Endothelial cell of umbilical vein (primary cell): ENCODE data around the gene MAGI3. TPM values are rescaled to one million over a fixed set of nuclear protein-coding genes. Genes with fewer than 3 reads are reported as not detected.

ENCODE experiments used
- BruUV-seq: library from RNA; stranded (reverse); fragments of 400-500 nt; replicated peaks from 2 replicates; lab custom pipeline; 2021; lab: Mats Ljungman, UMichigan
- CTCF ChIA-PET: fragments of 300-600, 350-600 bp; sonication (Branson Sonifier 250); formaldehyde crosslinking; loops from one replicate; lab custom pipeline; 2021; ENCODE audit warnings: antibody characterized with exemption, inconsistent platforms; lab: Charles Lee
- POLR2A ChIA-PET: fragments of 300-600, 350-600 bp; sonication (Branson Sonifier 250); formaldehyde crosslinking; loops from one replicate; lab custom pipeline; 2021; ENCODE audit warnings: antibody characterized with exemption, inconsistent platforms; lab: Charles Lee
- DNase-seq: peaks from one replicate; pipeline ENCODE4 v3.0.0-alpha.2; 2011; ENCODE audit warnings: low read depth, low spot score
- FAIRE-seq: peaks from 2 replicates; lab custom pipeline; 2011; peaks lifted over from hg19 to GRCh38; lab: Jason Lieb, UNC
- H2AFZ ChIP-seq: 2 replicates; pipeline ENCODE4 v1.6.0; 2012; ENCODE audit warnings: low read depth, low read length, control low read depth, inconsistent platforms
- H3K27ac ChIP-seq: 2 replicates; pipeline ENCODE4 v1.5.1; 2011; ENCODE audit warnings: low read depth, mild to moderate bottlenecking, control low read depth, low read length, moderate library complexity; ENCODE audit not compliant: insufficient read depth
- H3K27me3 ChIP-seq, 2 experiments: 2 replicates each; pipeline versions ENCODE4 v1.6.0 to v1.6.1; 2011; ENCODE audit warnings: low read length in 2 of 2, mixed read lengths in 1 of 2; ENCODE audit not compliant: control insufficient read depth in 2 of 2, insufficient read depth in 2 of 2
- H3K36me3 ChIP-seq, 2 experiments: 2 replicates in 1 of 2; 3 replicates in 1 of 2; pipeline ENCODE4 v1.5.1; 2011; ENCODE audit warnings: low read length in 2 of 2, mild to moderate bottlenecking in 1 of 2, moderate library complexity in 1 of 2; ENCODE audit not compliant: control insufficient read depth in 2 of 2, insufficient read depth in 2 of 2; ENCODE audit errors: extremely low read depth in 1 of 2
- H3K4me1 ChIP-seq: 3 replicates; pipeline ENCODE4 v1.5.1; 2011; ENCODE audit warnings: mild to moderate bottlenecking, low read length; ENCODE audit not compliant: control insufficient read depth, insufficient read depth; ENCODE audit errors: extremely low read depth
- H3K4me2 ChIP-seq: 2 replicates; pipeline ENCODE4 v1.6.1; 2011; ENCODE audit warnings: low read length, control low read depth, mixed read lengths; ENCODE audit not compliant: insufficient read depth
- H3K4me3 ChIP-seq, 3 experiments: fragments of 200-600 bp in 1 of 3; sonication (generic), shearing (Covaris generic) in 1 of 3; replicated peaks in 1 of 3; 2 replicates each; pipeline ENCODE4 v1.5.1; 2011 to 2016; ENCODE audit warnings: control low read depth in 3 of 3, low read length in 3 of 3, mild to moderate bottlenecking in 2 of 3, inconsistent platforms in 1 of 3, low read depth in 1 of 3, moderate library complexity in 1 of 3; ENCODE audit not compliant: insufficient read depth in 1 of 3
- H3K79me2 ChIP-seq: 2 replicates; pipeline ENCODE4 v1.6.0; 2012; ENCODE audit warnings: low read length, inconsistent platforms; ENCODE audit not compliant: control insufficient read depth, insufficient read depth
- H3K9ac ChIP-seq: replicated peaks from 2 replicates; pipeline ENCODE3; 2011; ENCODE audit warnings: low read length, control low read depth; ENCODE audit not compliant: insufficient read depth; ENCODE audit errors: extremely low read depth
- H3K9me1 ChIP-seq: replicated peaks from 3 replicates; pipeline ENCODE4 v1.6.0; 2011; ENCODE audit warnings: mild to moderate bottlenecking, low read length; ENCODE audit not compliant: control insufficient read depth, insufficient read depth; ENCODE audit errors: extremely low read depth
- H3K9me3 ChIP-seq: replicated peaks from 2 replicates; pipeline ENCODE4 v1.5.1; 2012; ENCODE audit warnings: low read length, inconsistent platforms; ENCODE audit not compliant: control insufficient read depth, insufficient read depth
- H4K20me1 ChIP-seq: replicated peaks from 2 replicates; pipeline ENCODE3; 2011; ENCODE audit warnings: mild to moderate bottlenecking, low read length; ENCODE audit not compliant: control insufficient read depth, insufficient read depth; ENCODE audit errors: extremely low read depth
- CTCF ChIP-seq, 2 donors: IDR thresholded peaks; 1 replicate in 1 of 2; 2 replicates in 1 of 2; pipeline ENCODE4 v1.5.1; 2011; ENCODE audit warnings: low read length in 2 of 2, mild to moderate bottlenecking in 2 of 2, moderate library complexity in 2 of 2, control low read depth in 1 of 2, inconsistent platforms in 1 of 2, low read depth in 1 of 2; ENCODE audit not compliant: insufficient read depth in 1 of 2; ENCODE audit errors: extremely low read depth in 1 of 2
- EZH2 ChIP-seq: IDR thresholded peaks from 2 replicates; pipeline ENCODE4 v1.6.1; 2012; ENCODE audit warnings: borderline replicate concordance, low read depth, mild to moderate bottlenecking, moderate library complexity, low read length, inconsistent platforms; ENCODE audit not compliant: severe bottlenecking
- FOS ChIP-seq: IDR thresholded peaks from 2 replicates; pipeline ENCODE4 v1.6.1; 2011; ENCODE audit warnings: mild to moderate bottlenecking, low read length, moderate library complexity, borderline replicate concordance; ENCODE audit not compliant: insufficient read depth
- GATA2 ChIP-seq: IDR thresholded peaks from 2 replicates; pipeline ENCODE4 v1.7.0; 2011; ENCODE audit warnings: low read depth, mild to moderate bottlenecking, moderate library complexity, mixed read lengths, low read length; ENCODE audit not compliant: insufficient read length, insufficient read depth
- JUN ChIP-seq: IDR thresholded peaks from 2 replicates; pipeline ENCODE4 v1.6.1; 2011; ENCODE audit warnings: borderline replicate concordance, low read depth; ENCODE audit not compliant: insufficient read length, insufficient read depth
- MAX ChIP-seq: IDR thresholded peaks from 2 replicates; pipeline ENCODE4 v1.6.1; 2011; ENCODE audit not compliant: insufficient read depth, insufficient read length
- MYC ChIP-seq: IDR thresholded peaks from one replicate; pipeline ENCODE4 v1.6.1; 2011; ENCODE audit warnings: mild to moderate bottlenecking, low read depth, low read length
- POLR2A ChIP-seq: IDR thresholded peaks from 2 replicates; pipeline ENCODE4 v1.6.1; 2012; ENCODE audit warnings: low read depth, mild to moderate bottlenecking, control low read depth, low read length
- POLR2AphosphoS5 ChIP-seq: IDR thresholded peaks from 2 replicates; pipeline ENCODE4 v1.6.1; 2012; ENCODE audit warnings: low read depth, mild to moderate bottlenecking, control low read depth, low read length, moderate library complexity; ENCODE audit not compliant: insufficient read depth
- dilution Hi-C: fragments of 300-500 bp; cut with MboI; formaldehyde crosslinking; loops from one replicate; pipeline ENCODE4 v1.15.0; 2019; ENCODE audit warnings: low sequenced_read_pairs; ENCODE audit not compliant: extremely low pct_ligation_motif_present
- intact Hi-C: fragments of 100-400 bp; cut with micrococcal nuclease; formaldehyde crosslinking; loops from one replicate; pipeline ENCODE4 v1.10.0; 2022
- polyA plus RNA-seq, 4 experiments: library from polyadenylated mRNA; depleted of rRNA in 3 of 4; stranded (reverse) in 3 of 4; unstranded in 1 of 4; fragments of >200 nt; gene quantifications; 2 replicates each; pipeline versions ENCODE4 v1.2.1 to v1.2.3, GENCODE V29; 2011 to 2012; ENCODE audit warnings: missing spikeins in 1 of 4
- total RNA-seq: library from RNA; stranded (reverse); gene quantifications from 2 replicates; pipeline ENCODE4 v1.2.3, GENCODE V29; 2021

MAGI3 gene
- total and polyA plus RNA-seq, 2 donors (not counting 3 experiments of a cell fraction or from before 2014, with no cell fraction given), result 2.8 to 16.1 TPM

- no peak for DNase-seq
- Histone ChIP-seq H3K9ac (no peak overlapping the region), H3K79me2 (peaks cover 5% of the 10 kb centered on the region), H3K9me1 (no peaks in the 10 kb centered on the region), H2AFZ (no peak overlapping the region), H3K27me3 (no peaks in the 10 kb centered on the region), H4K20me1 (no peaks in the 10 kb centered on the region), H3K4me1 (no peaks in the 10 kb centered on the region), H3K9me3 (no peaks in the 10 kb centered on the region), H3K4me2 (no peak overlapping the region), H3K4me3 (no peak overlapping the region), H3K27ac (no peak overlapping the region), H3K36me3 (no peaks in the 10 kb centered on the region)
- FAIRE-seq, result no peak
- BruUV-seq, result no TSS peak
- intact Hi-C loops (no loop called here), dilution Hi-C loops (no loop called here)
- CTCF ChIA-PET, result no interaction called here
- POLR2A ChIA-PET, result interaction anchor here (0.6 kb wide), 1 partner anchor 104 kb away, joined by 5 read pairs; no protein-coding TSS in a partner anchor
- TF ChIP-seq MYC (no peak), EZH2 (no peak), MAX (no peak), POLR2AphosphoS5 (no peak), POLR2A (no peak), JUN (no peak), FOS (no peak), CTCF (IDR thresholded peaks at IDR 0.05; ENCODE audit: extremely low read depth in 1 of 2, insufficient read depth in 1 of 2, low read depth in 1 of 2, low read length in 2 of 2) (no peak), GATA2 (no peak)
Measured at GRCh38 chr1:113541106-113541505, 150.8 kb downstream of the MAGI3 start.
